ENCODE measurements around the gene IFITM10.

GRCh38 chr11:1776331-1776851 lies 26.0 kb upstream of the IFITM10 start:
- TF ChIP-seq CTCF (tag by site-specific recombination; IDR thresholded peaks at IDR 0.05) (no peak), SP2 (tag by site-specific recombination; IDR thresholded peaks at IDR 0.05) (no peak), ZSCAN5A (tag by site-specific recombination; IDR thresholded peaks at IDR 0.05) (no peak), KLF10 (tag by site-specific recombination; IDR thresholded peaks at IDR 0.05) (no peak), ZNF239 (tag by site-specific recombination; IDR thresholded peaks at IDR 0.05) (no peak), ZBTB48 (tag by site-specific recombination; IDR thresholded peaks at IDR 0.05) (no peak), ZNF777 (tag by site-specific recombination; IDR thresholded peaks at IDR 0.05; ENCODE audit: borderline replicate concordance) (no peak), ZNF549 (tag by site-specific recombination; IDR thresholded peaks at IDR 0.05) (no peak), ZNF302 (tag by site-specific recombination; IDR thresholded peaks at IDR 0.05; ENCODE audit: low read depth) (no peak), ZBTB7A (tag by site-specific recombination; IDR thresholded peaks at IDR 0.05; ENCODE audit: low read depth) (no peak), ZNF24 (tag by site-specific recombination; IDR thresholded peaks at IDR 0.05) (no peak)
- TF ChIP-seq, protein P1, sequence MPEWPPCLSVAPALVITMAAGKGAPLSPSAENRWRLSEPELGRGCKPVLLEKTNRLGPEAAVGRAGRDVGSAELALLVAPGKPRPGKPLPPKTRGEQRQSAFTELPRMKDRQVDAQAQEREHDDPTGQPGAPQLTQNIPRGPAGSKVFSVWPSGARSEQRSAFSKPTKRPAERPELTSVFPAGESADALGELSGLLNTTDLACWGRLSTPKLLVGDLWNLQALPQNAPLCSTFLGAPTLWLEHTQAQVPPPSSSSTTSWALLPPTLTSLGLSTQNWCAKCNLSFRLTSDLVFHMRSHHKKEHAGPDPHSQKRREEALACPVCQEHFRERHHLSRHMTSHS (tag by site-specific recombination; IDR thresholded peaks at IDR 0.05): no peak
- TF ChIP-seq, protein P2, sequence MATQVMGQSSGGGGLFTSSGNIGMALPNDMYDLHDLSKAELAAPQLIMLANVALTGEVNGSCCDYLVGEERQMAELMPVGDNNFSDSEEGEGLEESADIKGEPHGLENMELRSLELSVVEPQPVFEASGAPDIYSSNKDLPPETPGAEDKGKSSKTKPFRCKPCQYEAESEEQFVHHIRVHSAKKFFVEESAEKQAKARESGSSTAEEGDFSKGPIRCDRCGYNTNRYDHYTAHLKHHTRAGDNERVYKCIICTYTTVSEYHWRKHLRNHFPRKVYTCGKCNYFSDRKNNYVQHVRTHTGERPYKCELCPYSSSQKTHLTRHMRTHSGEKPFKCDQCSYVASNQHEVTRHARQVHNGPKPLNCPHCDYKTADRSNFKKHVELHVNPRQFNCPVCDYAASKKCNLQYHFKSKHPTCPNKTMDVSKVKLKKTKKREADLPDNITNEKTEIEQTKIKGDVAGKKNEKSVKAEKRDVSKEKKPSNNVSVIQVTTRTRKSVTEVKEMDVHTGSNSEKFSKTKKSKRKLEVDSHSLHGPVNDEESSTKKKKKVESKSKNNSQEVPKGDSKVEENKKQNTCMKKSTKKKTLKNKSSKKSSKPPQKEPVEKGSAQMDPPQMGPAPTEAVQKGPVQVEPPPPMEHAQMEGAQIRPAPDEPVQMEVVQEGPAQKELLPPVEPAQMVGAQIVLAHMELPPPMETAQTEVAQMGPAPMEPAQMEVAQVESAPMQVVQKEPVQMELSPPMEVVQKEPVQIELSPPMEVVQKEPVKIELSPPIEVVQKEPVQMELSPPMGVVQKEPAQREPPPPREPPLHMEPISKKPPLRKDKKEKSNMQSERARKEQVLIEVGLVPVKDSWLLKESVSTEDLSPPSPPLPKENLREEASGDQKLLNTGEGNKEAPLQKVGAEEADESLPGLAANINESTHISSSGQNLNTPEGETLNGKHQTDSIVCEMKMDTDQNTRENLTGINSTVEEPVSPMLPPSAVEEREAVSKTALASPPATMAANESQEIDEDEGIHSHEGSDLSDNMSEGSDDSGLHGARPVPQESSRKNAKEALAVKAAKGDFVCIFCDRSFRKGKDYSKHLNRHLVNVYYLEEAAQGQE (tag by site-specific recombination; IDR thresholded peaks at IDR 0.05): no peak

Data from HEK293 (cell line).